Effector memory CD8-positive, alpha-beta T cell (primary cell): ENCODE data around the gene RAB35.
A peak's percentile ranks its signal among the peaks of the same experiment; 100 is the strongest.

Source experiments
- ATAC-seq: fragments of 150-1000 bp; cut with Tn5 transposase; replicated peaks from 2 replicates; pipeline ENCODE4 v1.10.0; 2021; ENCODE audit warnings: mild to moderate bottlenecking, moderate library complexity
- DNase-seq, 3 experiments: peaks; one replicate each; pipeline ENCODE4 v3.0.0; 2021
- H3K27ac Mint-ChIP-seq, 2 donors: one replicate each; pipeline ENCODE4 v1.8.0; 2022; ENCODE audit warnings: mild to moderate bottlenecking in 2 of 2, mixed read lengths in 2 of 2, moderate library complexity in 2 of 2
- H3K27me3 Mint-ChIP-seq, 2 donors: one replicate each; pipeline ENCODE4 v1.8.0; 2022; ENCODE audit warnings: mixed read lengths in 2 of 2
- H3K36me3 Mint-ChIP-seq: one replicate; pipeline ENCODE4 v1.8.0; 2022; ENCODE audit warnings: mild to moderate bottlenecking, moderate library complexity, mixed read lengths; ENCODE audit not compliant: insufficient read depth
- H3K4me1 Mint-ChIP-seq, 2 donors: one replicate each; pipeline ENCODE4 v1.8.0; 2022; ENCODE audit warnings: low read depth in 2 of 2, mixed read lengths in 2 of 2
- H3K4me3 Mint-ChIP-seq, 2 donors: one replicate each; pipeline ENCODE4 v1.8.0; 2022; ENCODE audit warnings: mild to moderate bottlenecking in 2 of 2, mixed read lengths in 2 of 2, moderate library complexity in 2 of 2
- H3K9me3 Mint-ChIP-seq, 2 donors: one replicate each; pipeline ENCODE4 v1.8.0; 2022; ENCODE audit warnings: mixed read lengths in 2 of 2

Gene RAB35

DNA sequence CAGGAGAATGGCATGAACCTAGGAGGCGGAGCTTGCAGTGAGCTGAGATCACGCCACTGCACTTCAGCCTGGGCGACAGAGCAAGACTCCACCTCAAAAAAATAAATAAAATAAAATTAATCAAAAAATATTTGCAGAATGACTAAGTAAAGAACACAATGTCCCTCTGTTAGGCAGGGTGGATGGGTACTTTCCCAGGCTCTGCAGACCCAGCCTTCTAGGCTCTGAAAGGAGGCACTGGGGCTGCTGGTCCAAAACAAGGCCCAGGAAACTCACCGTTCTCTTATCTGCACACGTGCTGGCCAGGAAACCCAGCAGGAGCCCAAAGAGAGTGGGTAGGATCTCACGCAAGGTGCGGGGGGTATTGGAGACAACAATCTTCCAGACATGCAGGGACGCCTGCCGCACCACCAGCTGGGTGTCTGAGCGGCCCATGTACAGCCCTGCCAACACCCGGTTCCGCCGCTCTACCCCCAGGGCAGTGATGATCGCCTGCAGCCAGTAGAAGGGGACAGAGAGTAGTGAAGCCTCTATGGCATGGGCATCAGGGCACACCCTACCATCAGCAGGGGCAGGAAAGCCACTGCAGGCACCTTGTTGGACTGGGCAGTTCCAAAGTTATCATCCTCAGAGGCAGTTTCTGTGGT is 25.8 kb upstream of the RAB35 start:
- no peak overlapping the region for H3K27ac Mint-ChIP-seq
- H3K4me3 Mint-ChIP-seq, result no peak overlapping the region
- H3K27me3 Mint-ChIP-seq, result no peaks in the 10 kb centered on the region
- ATAC-seq (no peak), DNase-seq (no peak)
- peaks cover 86% of the 10 kb centered on the region for H3K36me3 Mint-ChIP-seq
- H3K9me3 Mint-ChIP-seq, result no peaks in the 10 kb centered on the region
- H3K4me1 Mint-ChIP-seq, result no peaks in the 10 kb centered on the region

DNA sequence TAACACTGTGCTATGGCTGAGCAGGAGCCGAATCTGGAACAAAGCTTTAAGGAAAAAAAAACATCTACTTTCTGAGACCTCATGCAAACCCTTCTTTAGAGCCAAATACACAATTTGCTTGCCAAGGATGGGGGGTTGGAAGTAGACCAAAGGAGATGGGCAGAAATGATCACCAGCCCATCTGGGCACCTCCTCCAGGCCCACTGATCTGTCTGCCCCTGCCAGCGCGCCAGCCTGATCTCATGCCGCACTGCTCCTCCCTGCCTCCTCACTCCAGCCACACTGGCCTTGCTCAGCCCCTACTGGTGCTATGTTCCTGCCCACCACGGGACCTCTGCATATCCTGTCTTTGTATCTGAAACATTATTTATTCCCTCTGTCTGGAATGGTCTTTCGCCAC is 24.8 kb upstream of the RAB35 start:
- ATAC-seq, result no peak
- no peak overlapping the region for H3K27ac Mint-ChIP-seq
- no peaks in the 10 kb centered on the region for H3K27me3 Mint-ChIP-seq
- H3K4me3 Mint-ChIP-seq, result no peak overlapping the region
- DNase-seq, result no peak
- no peaks in the 10 kb centered on the region for H3K9me3 Mint-ChIP-seq
- no peaks in the 10 kb centered on the region for H3K4me1 Mint-ChIP-seq
- peaks cover 85% of the 10 kb centered on the region for H3K36me3 Mint-ChIP-seq

DNA sequence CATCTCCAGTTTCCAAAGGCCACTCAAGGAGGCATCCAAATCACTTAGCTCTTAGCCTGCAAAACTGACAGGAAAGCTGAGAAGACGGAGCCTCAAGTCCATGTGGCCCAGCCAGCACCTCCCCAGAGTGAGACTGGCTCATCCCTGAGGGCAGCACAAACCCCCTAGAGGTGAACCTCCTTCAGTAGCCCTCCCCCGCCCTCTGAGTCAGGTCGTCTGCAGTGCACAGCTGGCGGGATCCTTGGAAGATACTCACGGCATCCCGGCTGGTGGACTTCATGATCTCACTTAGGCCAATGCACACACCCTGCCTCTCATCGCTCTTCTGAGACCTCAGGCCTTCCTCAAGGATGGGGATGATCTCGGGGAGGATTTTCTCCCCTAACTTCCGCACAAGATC is 24.1 kb upstream of the RAB35 start:
- no peak overlapping the region for H3K27ac Mint-ChIP-seq
- no peaks in the 10 kb centered on the region for H3K27me3 Mint-ChIP-seq
- ATAC-seq, result no peak
- H3K9me3 Mint-ChIP-seq, result no peaks in the 10 kb centered on the region
- no peak overlapping the region for H3K4me3 Mint-ChIP-seq
- no peaks in the 10 kb centered on the region for H3K4me1 Mint-ChIP-seq
- DNase-seq, result no peak
- peaks cover 87% of the 10 kb centered on the region for H3K36me3 Mint-ChIP-seq

DNA sequence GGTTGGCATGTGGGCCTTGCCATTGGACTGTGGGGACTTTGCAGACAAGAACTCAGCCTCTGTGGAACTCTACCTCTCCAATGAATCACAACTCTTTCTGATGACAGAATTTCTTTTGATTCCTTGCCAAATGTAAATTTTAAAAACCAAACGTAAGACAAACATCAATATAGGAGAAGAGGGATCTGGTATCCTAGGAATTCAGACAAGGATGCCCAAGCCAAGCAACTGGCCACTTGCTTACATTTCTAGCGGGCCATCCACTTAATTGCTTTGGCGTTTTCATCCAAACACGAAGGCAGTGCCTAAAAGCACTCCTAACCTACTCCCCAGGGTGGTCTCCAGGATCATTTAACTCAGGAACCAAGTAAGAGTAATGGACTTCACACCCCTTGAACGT is 23.4 kb upstream of the RAB35 start:
- no peaks in the 10 kb centered on the region for H3K4me1 Mint-ChIP-seq
- no peak overlapping the region for H3K4me3 Mint-ChIP-seq
- no peaks in the 10 kb centered on the region for H3K9me3 Mint-ChIP-seq
- DNase-seq (no peak), ATAC-seq (no peak)
- no peaks in the 10 kb centered on the region for H3K27me3 Mint-ChIP-seq
- no peak overlapping the region for H3K27ac Mint-ChIP-seq
- peaks cover 87% of the 10 kb centered on the region for H3K36me3 Mint-ChIP-seq

DNA sequence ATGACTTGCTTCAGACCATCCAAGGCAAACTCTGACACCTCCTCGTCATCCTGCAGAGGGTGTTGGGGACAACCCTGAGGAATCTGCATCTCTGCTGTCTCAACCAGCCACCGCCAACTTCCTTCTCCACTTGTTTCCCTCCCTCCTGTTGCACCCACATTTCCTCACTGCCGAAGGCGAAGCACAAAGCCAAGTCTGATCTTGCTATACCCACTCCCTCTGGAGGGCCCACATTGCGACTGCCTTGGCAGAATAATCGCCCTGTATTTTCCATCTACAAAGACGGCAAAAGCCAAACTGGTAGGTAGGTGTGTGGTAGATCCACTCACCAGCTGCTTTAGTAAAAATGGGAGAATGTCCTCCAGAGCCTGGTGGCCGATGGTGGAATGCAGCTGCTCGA is 21.8 kb upstream of the RAB35 start:
- no peak overlapping the region for H3K4me3 Mint-ChIP-seq
- no peaks in the 10 kb centered on the region for H3K4me1 Mint-ChIP-seq
- H3K27me3 Mint-ChIP-seq, result no peaks in the 10 kb centered on the region
- H3K36me3 Mint-ChIP-seq, result peaks cover 80% of the 10 kb centered on the region
- H3K9me3 Mint-ChIP-seq, result no peaks in the 10 kb centered on the region
- H3K27ac Mint-ChIP-seq, result no peak overlapping the region
- ATAC-seq (no peak), DNase-seq (no peak)

DNA sequence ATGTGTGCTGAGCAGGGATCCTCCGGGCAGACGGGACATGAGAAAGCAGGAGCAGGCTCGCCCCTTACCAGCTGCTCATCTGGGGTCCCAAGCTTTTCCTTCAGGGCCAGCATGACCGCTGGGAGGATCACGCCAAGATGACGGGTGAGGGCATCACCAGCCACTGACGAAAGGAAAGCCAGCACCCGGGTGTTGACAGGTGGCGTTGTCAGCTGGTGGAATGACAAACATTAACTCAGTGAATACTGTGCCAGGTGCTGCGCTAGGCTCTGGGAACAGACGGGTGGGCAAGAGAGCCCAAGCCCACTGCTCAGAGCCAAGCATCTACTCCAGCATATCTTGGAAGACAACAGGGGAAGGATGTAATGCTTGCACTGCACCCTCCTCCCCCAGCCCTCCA is 21.3 kb upstream of the RAB35 start:
- H3K27ac Mint-ChIP-seq, result no peak overlapping the region
- no peaks in the 10 kb centered on the region for H3K9me3 Mint-ChIP-seq
- H3K27me3 Mint-ChIP-seq, result no peaks in the 10 kb centered on the region
- no peaks in the 10 kb centered on the region for H3K4me1 Mint-ChIP-seq
- DNase-seq, result no peak
- ATAC-seq, result no peak
- H3K36me3 Mint-ChIP-seq, result peaks cover 77% of the 10 kb centered on the region
- H3K4me3 Mint-ChIP-seq, result no peak overlapping the region

DNA sequence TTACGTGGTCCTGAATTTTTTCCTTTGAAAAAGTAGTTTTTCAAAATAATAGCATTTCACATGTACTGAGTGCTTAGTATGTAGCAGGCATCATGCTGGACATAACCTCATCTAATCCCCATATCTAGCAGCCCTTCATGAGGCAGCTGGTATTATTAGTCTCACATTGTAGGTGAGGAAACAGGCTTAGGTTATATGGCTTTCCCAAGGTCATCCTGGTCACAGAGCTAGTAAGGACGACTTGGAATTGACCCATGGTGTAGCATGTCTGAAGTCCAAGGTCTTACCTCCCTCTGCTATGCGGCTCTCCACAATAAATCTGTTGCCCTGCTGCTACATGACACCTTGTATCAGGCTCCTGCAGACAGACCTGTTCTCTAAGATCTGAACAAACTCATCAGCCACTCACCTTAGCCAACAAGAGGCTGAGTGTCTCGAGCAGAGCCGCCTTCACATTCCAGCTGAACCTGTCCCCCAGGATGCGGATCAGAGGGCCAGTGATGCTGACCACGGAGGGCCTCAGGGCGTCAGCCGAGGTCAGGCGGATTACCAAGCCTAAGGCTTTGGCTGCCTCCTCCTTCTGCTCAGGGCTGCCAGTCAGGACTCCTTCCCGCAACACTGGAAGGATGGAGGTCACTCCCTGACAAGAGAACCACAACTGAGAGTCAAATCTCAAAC is 19.7 kb upstream of the RAB35 start:
- DNase-seq (no peak), ATAC-seq (no peak)
- Mint-ChIP-seq H3K27ac (no peak overlapping the region), H3K9me3 (no peaks in the 10 kb centered on the region), H3K4me1 (peaks cover 0 to 2% of the 10 kb centered on the region in 2 donors), H3K4me3 (no peak overlapping the region), H3K27me3 (no peaks in the 10 kb centered on the region), H3K36me3 (peaks cover 69% of the 10 kb centered on the region)

DNA sequence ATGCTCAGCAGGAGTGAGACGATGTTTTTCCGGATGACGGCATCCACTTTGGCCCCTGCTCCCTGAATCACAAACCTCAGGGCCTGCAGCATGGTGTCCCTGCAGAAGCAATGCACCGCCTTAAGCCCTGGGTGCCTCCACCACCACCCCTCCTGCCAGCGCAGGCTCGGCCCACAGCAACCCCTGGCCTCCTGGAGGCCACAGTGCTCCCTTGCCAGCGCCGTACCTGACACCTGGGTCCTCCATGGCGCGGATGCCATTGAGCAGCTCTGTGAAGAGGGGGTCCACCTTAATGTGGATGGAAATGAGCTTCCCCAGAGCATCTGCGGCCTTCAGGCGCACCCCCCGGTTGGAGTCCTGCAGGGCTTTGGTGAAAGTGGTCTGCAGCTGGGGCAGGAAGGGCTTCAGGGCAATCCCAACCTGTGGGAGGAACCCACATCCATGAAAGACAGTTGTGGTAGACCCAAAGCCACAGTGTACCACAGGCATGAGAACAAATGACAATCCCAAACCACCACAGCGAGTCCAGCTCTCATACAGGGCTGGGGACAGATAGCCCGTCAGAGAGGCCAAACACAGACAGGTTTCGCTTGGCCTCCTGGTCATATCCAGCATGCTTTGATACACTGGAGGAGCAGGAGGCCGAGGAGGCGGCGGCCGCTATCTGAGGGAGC is 17.9 kb upstream of the RAB35 start:
- ATAC-seq, result no peak

DNA sequence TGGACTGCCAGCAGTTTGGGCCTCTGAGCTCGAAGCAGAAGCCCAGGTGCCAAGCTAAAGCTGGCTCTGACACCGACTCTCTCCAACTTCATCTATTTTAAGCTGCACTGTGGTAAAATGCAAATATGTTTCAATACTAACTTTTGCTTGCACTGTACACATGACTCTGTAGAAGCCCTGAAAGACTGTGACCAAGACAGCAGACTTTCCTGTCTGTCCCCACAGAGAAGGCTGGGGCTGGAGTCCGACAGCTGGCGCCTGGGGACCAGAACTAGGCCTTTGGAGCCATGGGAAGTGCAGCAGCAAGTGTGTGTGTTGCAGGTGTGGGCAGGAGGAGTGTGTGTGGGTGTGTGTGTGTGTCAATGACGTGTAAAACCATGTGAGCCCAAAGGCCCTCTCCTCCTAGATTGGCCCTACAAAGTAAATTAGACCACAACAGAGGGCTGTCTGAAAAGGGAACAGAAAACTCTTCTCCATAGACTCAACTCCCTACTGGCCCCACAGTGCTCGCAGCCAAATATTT is 16.4 kb upstream of the RAB35 start:
- ATAC-seq (no peak), DNase-seq (no peak)
- Mint-ChIP-seq H3K9me3 (no peaks in the 10 kb centered on the region), H3K4me3 (no peak overlapping the region), H3K27ac (no peak overlapping the region), H3K36me3 (peaks cover 77% of the 10 kb centered on the region), H3K4me1 (peaks cover 0 to 2% of the 10 kb centered on the region in 2 donors), H3K27me3 (no peaks in the 10 kb centered on the region)

More for the DNA sequence above, 17.9 kb upstream of the RAB35 start:
- no peaks in the 10 kb centered on the region for H3K27me3 Mint-ChIP-seq
- H3K9me3 Mint-ChIP-seq, result no peaks in the 10 kb centered on the region
- peaks cover 0 to 2% of the 10 kb centered on the region in 2 donors for H3K4me1 Mint-ChIP-seq
- H3K36me3 Mint-ChIP-seq, result peaks cover 73% of the 10 kb centered on the region
- DNase-seq, result no peak
- no peak overlapping the region for H3K4me3 Mint-ChIP-seq
- H3K27ac Mint-ChIP-seq, result no peak overlapping the region

DNA sequence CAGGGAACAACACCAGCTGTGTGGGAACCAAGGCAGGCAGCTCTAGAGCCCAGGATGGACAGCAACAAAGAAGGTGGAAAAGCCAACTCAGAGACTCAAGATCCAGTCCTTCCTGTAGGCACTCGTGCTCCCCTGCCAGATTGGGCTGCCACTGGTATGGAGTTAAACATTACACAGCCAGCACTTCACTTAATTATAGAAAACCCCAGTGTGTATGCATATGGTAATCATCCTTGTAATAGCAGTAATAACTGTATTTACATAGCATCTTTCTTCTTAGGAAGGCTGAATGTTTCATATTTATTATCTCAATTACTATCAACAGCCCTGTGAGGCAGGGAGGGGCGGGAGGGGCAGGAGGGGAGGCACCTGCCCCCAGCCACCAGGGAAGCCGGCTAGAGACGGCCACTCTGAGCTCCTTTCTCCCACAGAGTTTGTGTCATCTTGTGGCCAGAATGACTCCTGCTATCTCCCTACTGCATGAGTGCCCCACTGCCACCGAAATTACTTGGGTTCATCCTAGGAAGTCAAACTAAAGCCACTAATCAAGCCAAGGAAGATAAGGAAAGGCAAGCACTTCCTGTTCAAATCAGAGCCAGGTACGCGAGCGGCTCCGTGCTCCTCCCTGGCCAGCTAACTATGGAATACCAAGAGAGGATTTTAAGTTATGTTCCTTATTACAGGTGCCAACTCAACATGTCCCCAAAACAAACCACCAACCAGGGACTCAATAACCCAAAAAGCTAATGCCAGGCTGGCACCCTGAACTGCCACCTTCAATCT is 15.7 kb upstream of the RAB35 start:
- peaks cover 0 to 2% of the 10 kb centered on the region in 2 donors for H3K4me1 Mint-ChIP-seq
- H3K9me3 Mint-ChIP-seq, result no peaks in the 10 kb centered on the region
- ATAC-seq (no peak), DNase-seq (no peak)
- H3K27ac Mint-ChIP-seq, result no peak overlapping the region
- no peaks in the 10 kb centered on the region for H3K27me3 Mint-ChIP-seq
- no peak overlapping the region for H3K4me3 Mint-ChIP-seq
- H3K36me3 Mint-ChIP-seq, result peaks cover 79% of the 10 kb centered on the region

DNA sequence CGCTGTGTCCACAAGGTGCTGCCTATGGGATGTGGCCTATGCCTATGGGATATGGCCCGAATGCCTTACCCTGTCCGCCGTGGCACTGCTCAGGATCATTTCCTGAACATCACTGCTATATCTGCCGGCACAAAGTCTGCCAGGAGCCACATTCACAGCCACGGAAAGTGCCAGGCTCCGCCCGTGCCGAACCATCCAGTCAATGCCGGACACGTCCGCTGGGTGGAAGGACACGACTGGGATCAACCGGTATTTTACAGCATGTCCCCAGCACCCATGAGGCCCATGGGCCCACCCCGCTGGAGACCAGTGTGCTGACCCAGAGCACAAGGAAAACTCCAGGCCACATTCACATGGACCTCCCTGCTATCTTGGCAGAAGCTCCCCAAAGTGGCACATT is 14.6 kb upstream of the RAB35 start:
- no peak overlapping the region for H3K27ac Mint-ChIP-seq
- no peaks in the 10 kb centered on the region for H3K27me3 Mint-ChIP-seq
- DNase-seq (no peak), ATAC-seq (no peak)
- peaks cover 68% of the 10 kb centered on the region for H3K36me3 Mint-ChIP-seq
- H3K4me1 Mint-ChIP-seq, result peaks cover 0 to 2% of the 10 kb centered on the region in 2 donors
- no peak overlapping the region for H3K4me3 Mint-ChIP-seq
- H3K9me3 Mint-ChIP-seq, result no peaks in the 10 kb centered on the region

DNA sequence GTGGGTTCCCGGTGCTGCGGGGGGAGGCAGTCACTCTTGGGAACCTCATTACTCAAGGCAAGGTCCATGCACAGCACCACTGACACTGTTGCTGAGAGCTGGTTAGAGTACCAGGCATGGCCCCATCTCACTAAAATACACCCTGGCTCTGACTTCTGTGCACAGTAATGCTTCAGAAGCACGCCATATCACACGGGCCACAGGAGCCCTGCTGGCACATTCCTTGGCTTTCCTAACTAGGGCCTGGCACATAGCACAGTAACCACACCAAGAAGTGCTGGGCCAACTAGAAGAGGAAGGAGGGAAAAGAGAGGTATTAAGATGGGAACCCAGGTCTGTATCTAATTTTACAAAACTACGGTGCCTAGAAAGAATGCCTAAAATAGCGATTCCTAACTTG is 13.5 kb upstream of the RAB35 start:
- Mint-ChIP-seq H3K27me3 (no peaks in the 10 kb centered on the region), H3K9me3 (no peaks in the 10 kb centered on the region), H3K27ac (peak overlapping the region in 1 of 2 donors; percentile 90), H3K4me1 (peaks cover 0 to 2% of the 10 kb centered on the region in 2 donors), H3K4me3 (no peak overlapping the region), H3K36me3 (peaks cover 57% of the 10 kb centered on the region)
- DNase-seq, result no peak
- ATAC-seq, result no peak

DNA sequence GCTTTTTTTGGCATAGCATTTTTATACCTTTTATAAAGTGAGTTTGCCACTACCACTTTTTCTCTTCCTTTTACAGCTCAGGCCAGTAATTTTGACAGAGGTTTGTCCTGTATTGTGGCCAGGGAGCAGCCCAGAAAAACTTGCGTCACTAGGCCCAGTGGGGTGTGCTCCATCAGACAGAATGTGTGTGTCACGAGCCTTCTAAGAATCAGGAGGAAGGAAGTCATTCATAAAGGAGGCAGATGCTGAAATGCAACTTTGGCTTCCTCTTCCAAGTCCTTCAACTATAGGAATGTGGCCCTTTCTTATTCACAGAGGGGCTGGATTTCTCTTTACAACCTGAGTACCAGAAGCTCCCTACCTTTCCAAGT is 10.1 kb upstream of the RAB35 start:
- no peak for ATAC-seq
- H3K27ac Mint-ChIP-seq, result peak overlapping the region in 1 of 2 donors; percentile 41
- peaks cover 41% of the 10 kb centered on the region for H3K36me3 Mint-ChIP-seq
- no peak for DNase-seq
- H3K27me3 Mint-ChIP-seq, result no peaks in the 10 kb centered on the region
- no peak overlapping the region for H3K4me3 Mint-ChIP-seq
- H3K4me1 Mint-ChIP-seq, result peaks cover 12 to 17% of the 10 kb centered on the region in 2 donors
- no peaks in the 10 kb centered on the region for H3K9me3 Mint-ChIP-seq
